ENCODE data around the gene SNRPE.

SNRPE gene

DNA sequence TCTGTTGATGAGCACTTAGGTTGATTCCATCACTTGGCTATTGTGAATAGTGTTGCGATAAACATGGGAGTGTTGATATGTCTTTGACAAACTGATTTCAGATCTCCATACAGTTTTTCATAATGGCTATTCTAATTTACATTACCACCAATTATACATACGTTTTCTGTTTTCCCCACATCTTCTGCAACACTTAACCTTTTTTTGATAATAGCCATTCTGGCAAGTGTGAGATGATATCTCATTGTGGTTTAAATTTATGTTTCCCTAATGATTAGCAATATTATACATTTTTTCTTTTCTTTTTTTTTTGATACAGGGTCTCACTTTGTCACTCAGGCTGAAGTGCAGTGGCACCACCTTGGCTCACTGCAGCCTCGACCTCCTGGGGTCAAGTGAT, 17.0 kb downstream of the SNRPE start:
- DNase-seq (ENCODE audit: low read depth in 2 of 3, low spot score in 2 of 3): no peak

DNA sequence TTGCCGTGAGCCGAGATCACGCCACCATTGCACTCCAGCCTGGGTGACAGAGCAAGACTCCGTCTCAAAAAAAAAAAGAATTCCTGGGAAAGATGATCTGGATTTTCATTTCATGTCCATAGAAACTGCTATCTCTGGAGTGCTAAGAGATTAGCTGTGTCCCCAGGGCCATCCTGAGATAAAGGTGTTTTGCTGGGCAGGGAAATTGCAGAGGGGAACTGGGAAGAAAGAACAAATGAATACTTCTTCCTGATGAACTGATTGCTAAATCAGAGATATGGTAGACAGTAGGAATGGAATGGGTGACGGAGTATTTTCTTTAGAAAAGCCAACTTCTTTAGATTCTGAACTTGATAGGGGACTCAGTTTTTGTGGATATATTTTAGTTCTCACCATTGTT, 19.2 kb downstream of the SNRPE start:
- no peak for DNase-seq (ENCODE audit: low read depth in 2 of 3, low spot score in 2 of 3)

DNA sequence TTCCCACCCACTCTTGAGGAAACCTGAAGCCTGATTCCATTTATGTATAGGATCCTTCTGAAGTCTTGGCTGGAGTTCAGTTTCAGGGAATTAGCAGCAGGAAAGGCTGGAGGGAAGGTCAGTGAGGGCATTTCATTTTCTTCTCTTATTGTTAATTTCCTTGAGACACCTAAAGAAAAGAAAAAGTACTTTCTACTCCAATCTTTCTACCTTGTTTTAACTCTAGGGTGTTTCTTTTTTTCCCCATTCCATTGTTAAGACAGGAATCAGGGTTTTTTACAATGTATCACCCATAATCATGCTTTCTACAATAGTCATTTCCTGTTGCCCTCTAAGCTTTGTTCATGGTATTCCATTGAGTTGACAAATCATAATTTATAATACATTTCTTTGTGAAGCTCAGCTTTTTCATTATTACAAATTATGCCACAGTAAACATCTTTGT, 27.4 kb downstream of the SNRPE start:
- no peak for DNase-seq (ENCODE audit: low read depth in 2 of 3, low spot score in 2 of 3)

DNA sequence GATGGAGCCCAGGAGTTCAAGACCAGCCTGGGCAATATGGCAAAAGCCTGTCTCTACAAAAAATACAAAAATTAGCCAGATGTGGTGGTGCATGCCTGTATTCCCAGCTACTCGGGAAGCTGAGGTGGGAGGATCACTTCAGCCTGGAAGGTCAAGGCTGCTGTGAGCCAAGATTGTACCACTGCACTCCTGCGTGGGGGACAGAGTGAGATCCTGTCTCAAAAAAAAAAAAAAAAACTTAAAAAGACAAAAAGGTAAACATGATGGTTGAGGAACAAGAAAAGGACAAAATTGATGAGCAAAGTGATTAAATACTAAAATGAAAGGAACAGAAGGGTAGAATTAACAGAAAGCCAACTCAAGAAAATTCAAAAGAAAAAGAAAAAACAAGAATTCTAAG, 30.6 kb downstream of the SNRPE start:
- no peak for DNase-seq (ENCODE audit: low read depth in 2 of 3, low spot score in 2 of 3)

DNA sequence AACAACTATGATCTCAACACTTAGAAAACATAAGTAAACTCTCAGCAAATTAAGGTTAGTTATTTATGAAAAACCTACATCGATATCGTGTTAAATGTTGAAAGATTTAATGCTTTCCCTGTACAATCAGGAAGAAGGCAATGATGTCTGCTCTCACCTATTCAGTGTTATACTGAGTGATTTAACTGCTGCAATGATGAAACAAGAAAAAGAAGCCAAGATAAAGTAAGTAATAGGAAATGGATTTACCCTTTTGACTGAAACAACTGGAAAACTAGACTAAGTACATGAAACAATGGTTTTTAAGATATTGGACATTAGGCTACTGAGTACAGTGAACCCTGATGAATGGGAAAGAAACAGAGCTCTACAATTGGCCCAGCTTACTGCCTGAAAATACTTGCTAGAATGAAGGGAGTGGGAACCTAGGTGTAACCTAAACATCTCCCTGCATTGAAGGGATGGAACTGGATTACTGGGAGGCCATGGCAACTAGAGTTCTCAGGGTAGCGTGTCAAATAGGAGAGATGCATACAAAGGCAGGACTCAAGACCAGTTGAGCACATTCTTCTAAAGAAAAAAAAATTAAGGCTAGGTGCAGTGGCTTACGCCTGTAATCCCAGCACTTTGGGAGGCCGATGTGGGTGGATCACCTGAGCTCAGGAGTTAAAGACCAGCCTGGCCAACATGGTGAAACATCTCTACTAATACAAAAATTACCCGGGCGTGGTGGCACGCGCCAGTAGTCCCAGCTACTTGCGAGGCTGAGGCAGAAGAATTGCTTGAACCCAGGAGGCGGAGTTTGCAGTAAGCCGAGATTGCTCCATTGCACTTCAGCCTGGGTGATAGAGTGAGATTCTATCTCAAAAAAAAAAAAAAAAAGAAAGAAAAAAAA, 37.3 kb downstream of the SNRPE start:
- no peak for DNase-seq (ENCODE audit: low read depth in 2 of 3, low spot score in 2 of 3)

DNA sequence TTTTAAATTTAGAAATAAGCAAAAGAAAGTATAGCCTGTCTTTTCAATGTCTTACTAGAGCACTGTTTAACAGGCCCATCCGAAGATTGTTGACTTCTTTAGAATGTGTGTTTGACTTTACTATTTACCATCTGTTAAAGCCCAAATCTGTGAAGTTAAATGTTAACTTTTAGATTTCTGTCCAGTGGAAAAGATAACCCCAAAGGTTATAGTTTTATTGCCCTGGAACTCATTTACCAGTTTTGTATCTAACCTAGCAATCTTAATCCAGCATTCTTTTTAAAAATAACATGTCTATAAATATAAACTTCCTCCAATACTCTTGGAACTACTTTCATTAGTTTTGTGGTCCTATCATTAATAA, 37.9 kb downstream of the SNRPE start:
- DNase-seq (ENCODE audit: low read depth in 2 of 3, low spot score in 2 of 3): no peak

DNA sequence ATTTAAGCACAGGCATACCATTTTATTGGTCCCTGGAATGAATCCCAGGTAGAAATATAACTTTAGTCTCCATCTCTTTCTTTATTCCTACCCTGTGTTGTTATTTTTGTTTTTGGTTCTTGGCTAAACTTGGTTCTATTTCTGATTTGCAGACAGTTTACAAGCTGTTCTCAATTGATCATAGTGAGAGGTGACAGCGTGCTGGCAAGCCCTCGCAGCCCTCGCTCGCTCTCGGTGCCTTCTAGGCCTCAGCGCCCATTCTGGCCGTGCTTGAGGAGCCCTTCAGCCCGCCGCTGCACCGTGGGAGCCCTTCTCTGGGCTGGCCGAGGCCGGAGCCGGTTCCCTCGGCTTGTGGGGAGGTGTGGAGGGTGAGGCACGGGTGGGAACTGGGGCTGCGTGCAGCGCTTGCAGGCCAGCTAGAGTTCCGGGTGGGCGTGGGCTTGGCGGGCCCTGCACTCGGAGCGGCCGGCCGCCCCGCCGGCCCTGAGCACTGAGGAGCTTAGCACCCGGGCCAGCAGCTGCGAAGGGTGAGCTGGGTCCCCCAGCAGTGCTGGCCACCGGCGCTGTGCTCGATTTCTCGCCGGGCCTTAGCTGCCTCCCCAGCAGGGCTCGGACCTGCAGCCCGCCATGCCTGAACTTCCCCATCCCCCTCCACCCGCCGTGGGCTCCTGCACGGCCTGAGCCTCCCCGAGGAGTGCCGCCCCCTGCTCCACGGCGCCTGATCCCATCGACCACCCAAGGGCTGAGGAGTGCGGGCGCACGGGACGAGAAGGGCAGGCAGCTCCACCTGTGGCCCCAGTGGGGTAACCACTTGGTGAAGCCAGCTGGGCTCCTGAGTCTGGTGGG, 38.7 kb downstream of the SNRPE start:
- no peak for DNase-seq (ENCODE audit: low read depth in 2 of 3, low spot score in 2 of 3)

DNA sequence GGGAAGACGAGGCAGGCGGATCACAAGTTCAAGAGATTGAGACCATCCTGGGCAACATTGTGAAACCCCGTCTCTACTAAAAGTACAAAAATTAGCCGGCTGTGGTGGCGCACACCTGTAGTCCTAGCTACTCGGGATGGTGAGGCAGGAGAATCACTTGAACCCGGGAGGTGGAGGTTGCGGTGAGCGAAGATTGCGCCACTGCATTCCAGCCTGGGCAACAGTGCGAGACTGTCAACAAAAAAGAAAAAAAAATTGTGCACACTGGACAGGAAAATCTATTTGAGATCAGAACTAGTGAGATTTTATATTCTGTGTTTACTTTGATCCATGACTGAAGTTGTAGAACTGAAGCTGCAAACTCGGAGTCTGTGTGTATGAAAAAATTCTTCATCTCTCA, 40.2 kb downstream of the SNRPE start:
- no peak for DNase-seq (ENCODE audit: low read depth in 2 of 3, low spot score in 2 of 3)

DNA sequence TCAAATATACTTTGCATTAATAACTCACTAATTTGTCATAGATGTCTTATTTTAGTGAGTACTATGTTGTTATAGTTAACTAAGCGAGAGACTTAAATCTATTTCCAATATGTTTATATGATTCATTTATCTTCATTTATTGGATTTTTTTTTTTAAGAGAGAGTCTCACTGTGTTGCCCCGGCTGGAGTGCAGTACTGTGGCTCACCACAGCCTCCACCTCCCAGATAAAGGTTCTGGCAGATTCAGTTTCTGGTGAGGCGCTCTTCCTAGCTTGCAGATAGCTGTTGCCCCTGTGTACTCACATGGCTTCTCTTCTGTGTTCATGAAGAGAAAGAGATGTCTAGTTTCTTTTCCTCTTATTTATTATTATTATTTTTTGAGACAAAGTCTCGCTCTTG, 43.9 kb downstream of the SNRPE start:
- DNase-seq (ENCODE audit: low read depth in 2 of 3, low spot score in 2 of 3): no peak

DNA sequence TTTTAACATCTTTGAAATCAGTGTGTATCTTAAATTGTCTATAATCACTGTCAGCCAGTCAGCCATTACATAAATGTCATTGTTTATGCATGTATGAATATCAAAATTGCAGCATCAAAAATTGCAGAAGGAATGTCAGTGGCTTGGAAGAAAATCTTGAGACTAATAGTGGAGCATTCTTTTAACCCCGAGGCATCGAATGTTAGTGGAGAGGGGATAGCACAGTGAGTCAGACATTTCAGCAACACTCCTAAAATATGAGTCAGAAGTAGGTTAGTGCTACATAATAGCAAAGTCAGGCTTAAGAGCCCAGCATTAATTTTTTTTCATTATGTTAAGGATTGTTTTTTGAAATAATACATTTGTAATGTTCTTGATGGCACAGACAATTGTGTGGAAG, 45.5 kb downstream of the SNRPE start:
- DNase-seq (ENCODE audit: low read depth in 2 of 3, low spot score in 2 of 3): no peak

DNA sequence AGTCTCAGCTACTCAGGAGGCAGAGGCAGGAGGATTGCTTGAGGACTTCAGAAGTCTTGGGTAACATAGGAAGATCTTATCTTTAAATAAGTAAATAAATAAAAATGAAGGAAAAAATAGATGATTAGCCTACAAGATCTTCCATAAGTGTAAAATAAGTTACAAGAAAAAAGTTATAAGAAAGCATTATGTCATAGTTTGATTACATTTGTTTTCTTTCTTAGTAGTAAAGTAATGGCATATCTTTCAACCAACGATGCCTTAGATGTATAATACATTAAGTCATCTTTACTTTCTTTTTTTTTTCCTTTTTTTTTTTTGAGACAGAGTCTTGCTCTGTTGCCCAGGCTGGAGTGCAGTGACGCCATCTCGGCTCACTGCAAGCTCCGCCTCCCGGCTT, 46.5 kb downstream of the SNRPE start:
- no peak for DNase-seq (ENCODE audit: low read depth in 2 of 3, low spot score in 2 of 3)

DNA sequence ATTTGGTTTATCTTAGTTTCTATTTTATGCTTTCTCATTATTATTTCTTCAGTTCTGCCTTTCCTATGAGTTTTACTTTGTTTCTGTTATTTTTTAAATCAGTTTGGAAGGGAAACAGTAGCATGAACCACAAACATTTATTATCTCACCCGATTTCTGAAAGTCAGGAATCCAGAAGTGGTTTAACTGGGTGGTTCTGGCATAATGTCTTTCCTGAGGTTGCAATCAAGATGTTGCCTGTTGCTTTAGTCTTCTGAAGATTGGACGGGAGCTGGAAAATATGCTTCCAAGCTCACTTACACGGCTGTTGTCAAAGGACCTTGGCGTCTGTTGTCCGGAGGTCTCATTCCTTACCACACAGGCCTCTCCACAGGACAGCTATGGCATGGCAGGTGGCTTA, 50.4 kb downstream of the SNRPE start:
- DNase-seq (ENCODE audit: low read depth in 2 of 3, low spot score in 2 of 3): no peak

DNA sequence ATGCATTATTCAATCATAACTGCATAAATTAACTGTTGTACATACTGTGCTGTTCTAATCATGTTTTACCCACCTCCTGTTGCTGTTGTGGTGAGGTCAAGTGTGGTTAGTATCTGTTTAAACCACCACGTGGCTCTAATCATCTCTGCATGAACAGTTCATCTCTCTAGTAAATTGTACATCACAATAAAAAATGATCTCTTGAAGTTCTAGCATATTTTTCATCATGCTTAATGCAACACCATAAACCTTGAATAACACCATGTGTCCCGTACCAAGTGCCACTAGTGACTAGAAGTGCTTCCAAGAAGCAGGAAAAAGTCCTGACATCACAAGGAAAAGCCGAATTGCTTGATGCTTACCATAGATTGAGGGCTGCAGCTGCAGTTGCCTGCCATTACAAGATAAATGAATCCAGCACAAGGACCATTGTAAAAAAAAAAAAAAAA, 51.7 kb downstream of the SNRPE start:
- no peak for DNase-seq (ENCODE audit: low read depth in 2 of 3, low spot score in 2 of 3)

DNA sequence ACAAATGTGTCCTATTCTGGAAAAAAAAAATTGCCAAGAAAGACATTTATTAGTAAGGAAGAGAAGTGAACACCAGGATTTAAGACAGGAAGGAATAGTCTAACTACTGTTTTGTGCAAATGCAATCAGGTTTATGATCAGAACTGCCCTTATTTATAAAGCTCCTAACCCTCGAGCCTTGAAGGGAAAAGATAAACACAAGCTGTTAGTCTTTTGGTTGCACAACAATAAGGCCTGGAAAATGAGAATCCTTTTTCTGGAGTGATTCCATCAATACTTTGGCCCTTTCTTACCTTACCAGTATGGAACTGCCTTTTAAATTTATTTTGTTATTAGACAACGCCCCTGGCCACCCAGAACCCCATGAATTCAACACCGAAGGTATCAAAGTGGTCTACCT, 52.9 kb downstream of the SNRPE start:
- DNase-seq (ENCODE audit: low read depth in 2 of 3, low spot score in 2 of 3): no peak

DNA sequence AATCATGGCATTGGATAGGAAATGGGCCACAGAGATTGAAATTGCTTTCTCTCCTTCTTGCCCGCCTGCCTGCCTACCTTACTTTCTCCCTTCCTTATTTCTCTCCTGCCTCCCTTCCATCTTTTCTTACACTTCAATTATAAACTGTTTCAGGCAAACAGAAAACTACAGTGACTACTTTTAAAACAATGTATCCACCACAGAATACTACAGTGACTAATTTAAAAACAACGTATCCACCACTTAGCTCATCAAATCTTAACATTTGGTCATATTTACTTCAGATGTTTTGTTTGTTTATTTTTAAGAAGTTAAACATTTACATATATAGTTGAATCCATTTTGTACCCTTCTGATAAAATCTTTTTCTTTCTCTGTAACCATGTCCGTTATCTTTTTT, 54.4 kb downstream of the SNRPE start:
- DNase-seq (ENCODE audit: low read depth in 2 of 3, low spot score in 2 of 3): no peak

DNA sequence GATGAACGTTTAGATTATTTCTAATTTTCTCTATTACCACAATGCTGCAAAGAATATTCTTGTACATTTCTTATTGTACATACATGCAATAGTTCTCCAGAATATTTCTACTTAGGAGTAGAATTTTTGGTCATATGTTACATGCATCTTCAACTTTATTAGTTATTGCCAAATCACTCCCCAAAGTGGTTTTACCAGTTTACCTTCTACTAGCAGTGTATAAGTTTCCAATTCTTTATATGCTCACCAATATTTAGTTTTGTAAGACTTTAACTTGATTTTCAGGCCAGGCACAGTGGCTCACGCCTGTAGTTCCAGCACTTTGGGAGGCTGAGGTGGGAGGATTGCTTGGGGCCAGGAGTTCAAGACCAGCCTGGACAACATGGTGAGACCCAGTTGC, 55.4 kb downstream of the SNRPE start:
- DNase-seq (ENCODE audit: low read depth in 2 of 3, low spot score in 2 of 3): no peak
